NCI-H1092 (cell line): ENCODE measurements around the gene SLC35D2.
A peak's percentile ranks its signal among the peaks of the same experiment; 100 is the strongest.

ENCODE experiments used
- DNase-seq: peaks from one replicate; lab custom pipeline; 2025; lab: John Stamatoyannopoulos, UW

SLC35D2 gene

DNA sequence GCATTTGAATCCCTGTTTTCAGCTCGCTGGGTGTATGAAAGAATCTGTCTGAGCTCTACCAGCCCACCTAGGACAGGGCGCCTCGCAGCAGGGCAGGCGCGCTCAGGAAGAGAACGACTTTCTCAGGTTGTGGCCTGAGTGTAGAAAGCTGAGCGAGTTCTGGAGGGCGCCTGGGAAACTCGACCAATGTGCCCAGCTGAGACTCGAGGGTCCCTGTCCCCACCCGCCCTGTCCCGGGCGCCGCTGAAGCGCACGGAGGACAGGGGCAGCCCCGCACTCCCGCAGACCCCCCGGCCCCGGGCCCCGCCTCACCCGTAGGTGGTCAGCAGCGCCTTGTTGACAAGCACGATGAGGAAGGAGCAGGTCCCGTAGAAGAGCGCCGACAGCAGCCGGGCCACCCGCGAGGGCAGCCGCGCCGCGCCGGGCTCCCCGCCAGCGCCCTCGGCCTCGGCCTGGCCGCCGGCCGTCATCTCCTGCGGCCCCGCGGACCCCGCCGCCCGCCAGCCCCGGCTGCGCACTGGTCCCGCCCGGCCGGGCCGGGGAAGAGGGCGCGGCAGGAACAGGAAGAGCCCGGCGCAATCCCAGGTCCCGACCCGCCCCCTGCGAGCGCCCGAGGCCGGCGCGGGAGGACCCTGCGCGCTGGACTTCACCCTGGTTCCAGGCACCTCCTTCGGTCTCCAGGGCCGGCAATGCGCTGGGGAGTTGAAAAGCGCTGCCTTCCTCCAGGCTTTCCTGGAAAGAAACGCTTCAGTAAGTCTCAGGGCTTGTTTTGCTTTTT lies at the start of gene SLC35D2:
Gene SLC35D2 (minus strand): TSS at position 547 of the 778 bp plus-strand sequence. CDS start 77 bp downstream, at position 470.
- no peak for DNase-seq

DNA sequence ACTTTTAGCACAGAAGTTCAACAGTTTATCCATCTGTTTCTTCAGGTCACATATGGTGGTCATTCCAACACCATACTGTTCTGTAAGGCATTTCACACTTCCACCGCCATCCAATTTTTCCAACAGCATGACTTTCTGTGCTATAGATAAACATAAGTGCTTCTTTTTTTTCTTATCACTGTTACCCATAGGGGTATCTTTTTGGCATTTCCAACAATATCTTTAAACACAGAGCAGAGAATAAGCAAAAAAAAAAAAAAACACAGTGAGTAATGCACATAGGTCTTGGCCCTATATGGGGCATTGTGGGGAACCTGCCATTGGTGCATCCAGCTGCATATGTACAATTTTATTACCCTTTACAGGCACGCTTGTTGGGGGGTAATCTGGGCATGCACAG lies 46.9 kb upstream of the SLC35D2 start:
- no peak for DNase-seq

DNA sequence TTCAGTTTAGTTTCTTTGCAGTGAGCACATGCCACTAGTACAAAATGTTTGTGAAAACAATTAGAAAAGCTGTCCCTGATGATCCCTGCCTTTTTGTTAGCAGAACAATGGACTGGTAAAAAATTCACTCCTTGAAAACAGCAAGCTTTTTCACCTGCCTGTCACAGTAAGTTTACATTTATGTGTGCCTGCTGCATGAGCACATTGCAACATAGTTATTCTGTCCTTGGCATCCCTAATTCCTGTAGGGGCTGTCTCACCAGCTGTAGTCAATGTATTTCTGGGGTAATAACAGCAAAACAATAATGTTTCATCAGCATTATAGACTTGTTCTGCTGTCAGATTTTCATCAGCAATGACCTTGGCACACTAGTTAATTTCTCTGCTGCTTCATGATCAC lies 46.2 kb upstream of the SLC35D2 start:
- no peak for DNase-seq

- no peak for DNase-seq
Measured at GRCh38 chr9:96425500-96426169, 42.1 kb upstream of the SLC35D2 start.

GRCh38 chr9:96423985-96424336 lies 40.5 kb upstream of the SLC35D2 start:
- DNase-seq = no peak

DNA sequence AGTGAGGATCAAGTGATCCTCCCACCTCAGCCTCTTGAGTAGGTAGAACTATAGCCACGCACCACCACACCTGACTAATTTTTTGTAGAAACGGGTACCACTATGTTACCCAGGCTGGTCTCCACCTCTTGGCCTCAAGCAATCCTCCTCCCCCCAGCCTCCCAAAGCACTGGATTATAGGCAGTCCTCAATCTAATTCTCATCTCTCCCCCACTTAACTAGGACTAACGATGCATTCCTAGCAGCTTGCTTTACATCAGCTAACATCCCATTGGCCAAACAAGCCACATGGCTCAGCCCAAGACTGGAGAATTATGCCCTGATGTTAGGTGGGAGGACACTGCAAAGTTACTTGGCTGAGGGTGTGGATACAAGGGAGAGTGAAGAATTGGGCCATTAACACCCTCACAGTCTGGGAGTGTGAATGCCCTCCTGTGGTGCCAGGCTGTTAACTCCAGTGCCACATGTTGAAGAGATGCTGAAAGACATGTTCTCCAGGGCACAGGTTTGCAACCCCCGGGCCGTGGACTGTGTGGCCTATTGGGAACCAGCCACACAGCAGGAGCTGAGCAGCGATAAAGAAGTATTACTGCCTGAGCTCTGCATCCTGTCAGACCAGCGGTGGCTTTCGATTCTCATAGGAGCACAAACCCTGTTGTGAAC lies 39.9 kb upstream of the SLC35D2 start:
- no peak for DNase-seq

GRCh38 chr9:96420468-96421219 lies 37.1 kb upstream of the SLC35D2 start:
- no peak for DNase-seq

DNA sequence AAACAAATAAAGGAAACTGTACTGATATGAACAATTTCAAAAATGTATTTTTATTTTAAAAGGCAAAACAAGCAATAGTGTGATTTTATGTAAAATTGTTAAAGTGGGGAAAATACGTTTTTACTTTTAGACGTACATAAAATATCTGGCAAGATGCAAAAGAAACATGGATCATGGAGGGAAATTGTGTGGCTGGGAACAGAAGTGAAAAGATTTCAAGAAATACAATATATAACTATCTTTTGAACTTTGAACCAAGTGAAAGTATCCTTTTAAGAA lies 36.1 kb upstream of the SLC35D2 start:
- no peak for DNase-seq

DNA sequence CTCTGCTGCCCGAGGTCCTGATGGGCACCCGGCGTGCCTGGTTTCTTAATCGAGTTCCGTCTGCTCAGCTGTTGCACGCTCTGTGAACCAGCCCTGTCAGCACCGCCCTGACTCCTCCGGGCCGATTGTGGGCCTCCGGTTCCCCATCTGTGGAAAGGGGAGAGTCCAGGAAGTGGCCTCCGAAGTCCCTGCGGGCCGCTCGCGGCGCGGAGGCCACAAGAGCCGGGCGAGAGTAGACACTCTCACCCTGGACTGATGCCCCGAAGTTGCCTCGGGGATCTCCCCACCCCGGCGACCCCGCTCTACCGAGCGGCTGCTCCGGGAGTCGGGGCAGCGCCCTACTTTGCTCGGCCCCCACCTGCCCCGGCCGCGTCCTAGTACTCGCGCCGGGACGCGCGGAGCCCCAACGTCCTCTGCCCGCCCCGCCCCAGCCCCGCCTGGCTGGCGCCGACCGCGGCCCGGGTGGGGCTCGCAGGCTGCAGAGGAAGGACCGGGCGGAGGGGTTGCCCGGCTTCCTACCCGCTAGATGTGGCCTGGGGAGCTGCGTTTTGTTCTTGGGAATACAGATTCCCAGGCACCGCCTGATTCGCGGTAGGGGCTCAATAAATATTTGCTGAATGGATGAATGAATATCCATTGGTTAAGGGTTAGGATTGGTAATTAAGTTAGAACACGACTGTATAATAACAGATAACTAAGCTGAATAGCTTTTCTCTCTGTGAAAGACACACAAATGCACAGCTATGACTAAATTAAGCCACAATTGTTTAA lies 35.6 kb upstream of the SLC35D2 start:
- DNase-seq = peak; percentile 44

GRCh38 chr9:96418083-96418919 lies 34.8 kb upstream of the SLC35D2 start, which contains the start of gene ZNF367:
Gene ZNF367 (minus strand): TSS chr9:96418370. CDS start chr9:96418032, 338 bp downstream.
- peak; percentile 94 for DNase-seq

DNA sequence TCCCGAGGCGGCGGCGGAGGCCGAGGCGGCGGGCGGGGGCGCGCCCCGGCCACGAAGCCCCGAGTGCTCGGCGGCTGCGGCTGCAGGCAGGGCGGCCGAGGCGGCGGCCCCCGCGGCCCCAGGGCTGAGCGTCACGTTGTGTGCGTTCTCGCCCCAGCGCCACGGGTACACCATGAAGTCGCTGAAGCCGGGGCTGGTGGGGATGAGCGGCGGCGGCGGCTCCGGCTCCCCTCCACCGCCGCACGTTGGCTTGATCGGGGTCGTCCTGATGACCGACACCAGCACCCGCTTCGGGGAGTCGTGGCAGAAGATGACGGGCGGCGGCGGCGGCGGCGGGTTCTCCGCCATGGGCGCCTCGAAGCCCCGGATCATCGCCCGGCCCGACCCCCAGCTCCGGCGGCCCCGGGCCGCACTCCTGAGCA lies 34.2 kb upstream of the SLC35D2 start:
- DNase-seq = no peak

- DNase-seq = peak; percentile 77
Measured at GRCh38 chr9:96417051-96417586, 33.6 kb upstream of the SLC35D2 start.

GRCh38 chr9:96413302-96414221 lies 30.1 kb upstream of the SLC35D2 start:
- DNase-seq = peak; percentile 17

DNA sequence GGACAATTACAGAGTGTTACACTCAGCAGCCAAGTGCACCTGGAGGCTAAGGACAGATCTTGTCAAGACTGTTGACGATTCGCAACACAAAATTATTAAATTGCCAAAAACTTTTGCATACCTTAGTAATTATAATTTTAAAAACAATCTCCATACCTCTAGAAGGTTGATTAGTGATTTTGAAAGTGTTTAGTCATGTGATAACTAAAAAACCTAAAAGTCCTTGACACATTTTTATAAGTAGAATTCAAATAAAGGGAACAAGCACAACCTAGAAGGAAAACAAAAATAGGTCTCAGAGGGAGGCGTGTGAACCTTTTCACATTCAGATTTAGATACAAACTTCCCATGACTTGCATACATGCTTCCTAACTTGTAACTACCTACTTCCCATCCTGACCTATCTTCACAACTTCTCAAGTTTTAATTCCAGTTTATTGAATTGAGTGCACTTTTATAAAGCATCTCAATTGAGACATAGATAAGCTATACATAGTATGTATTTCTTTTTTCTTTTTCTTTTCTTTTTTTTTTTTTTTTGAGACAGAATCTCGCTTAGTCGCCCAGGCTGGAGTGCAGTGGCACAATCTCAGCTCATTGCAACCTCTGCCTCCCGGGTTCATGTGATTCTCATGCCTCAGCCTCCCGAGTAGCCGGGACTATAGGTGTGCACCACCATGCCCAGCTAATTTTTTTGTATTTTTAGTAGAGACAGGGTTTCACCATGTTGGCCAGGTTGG lies 28.8 kb upstream of the SLC35D2 start:
- DNase-seq = no peak

DNA sequence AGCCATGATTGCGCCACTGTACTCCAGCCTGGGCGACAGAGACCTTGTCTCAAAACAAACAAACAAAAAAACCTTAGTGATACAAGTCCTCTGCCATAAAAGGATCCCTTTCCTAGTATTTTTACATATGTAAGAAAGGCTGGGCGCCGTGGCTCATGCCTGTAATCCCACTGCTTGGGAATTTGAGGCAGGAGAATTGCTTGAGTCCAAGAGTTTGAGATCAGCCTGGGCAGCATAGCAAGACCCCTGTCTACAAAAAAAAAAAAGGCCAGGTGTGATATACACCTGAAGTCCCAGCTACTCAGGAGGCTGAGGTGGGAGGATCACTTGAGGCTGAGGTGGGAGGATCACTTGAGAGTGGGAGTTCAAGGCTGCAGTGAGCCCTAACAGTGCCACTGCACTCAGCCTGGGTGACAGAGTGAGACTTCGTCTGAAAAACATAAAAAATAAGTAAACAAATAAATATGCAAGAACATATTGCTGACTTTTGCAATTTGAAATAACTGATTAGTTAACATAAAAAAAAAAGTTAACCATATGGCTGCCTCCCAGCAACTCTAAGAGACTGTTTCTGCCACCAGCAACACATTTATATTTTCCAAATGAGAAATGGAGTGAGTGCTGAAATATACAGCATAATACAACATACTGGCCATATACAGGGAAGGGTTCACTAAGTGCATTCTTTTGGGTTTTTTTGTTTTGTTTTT lies 27.8 kb upstream of the SLC35D2 start:
- no peak for DNase-seq

DNA sequence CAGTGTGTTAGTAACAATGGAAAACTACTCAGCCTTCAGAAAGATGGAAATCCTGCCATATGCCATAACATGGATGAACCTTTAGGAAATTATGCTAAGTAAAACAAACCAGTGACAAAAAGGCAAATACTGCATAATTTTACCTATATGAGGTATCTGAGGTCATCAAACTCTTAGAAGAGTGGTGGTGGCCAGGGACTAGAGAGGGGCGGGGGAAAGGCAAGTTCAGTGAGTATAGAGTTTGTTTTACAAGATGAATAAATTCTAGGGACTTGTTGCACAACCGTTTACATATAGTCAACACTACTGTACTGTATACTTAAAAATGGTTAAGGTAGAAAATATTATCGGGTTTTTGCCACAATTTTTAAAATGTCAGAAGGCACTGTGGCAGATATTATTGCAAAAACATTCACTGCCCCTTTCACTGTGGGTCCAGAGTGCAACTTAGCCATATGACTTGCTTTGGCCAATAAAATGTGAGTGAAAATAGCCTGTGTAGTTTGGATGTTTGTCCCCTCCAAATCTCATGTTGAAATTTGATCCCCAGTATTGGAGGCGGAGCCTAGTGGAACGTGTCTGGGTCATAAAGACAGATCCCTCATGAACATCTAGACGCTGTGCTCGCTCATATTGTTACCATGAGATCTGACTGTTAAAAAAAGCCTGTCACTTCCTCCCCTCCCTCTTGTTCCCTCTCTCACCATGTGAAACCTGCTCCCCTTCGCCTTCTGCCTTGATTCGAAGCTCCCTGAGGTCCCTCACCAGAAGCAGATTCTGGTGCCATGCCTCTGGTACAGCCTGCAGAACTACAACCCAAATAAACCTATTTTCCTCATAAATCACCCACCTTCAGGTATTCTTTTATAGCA lies 25.1 kb upstream of the SLC35D2 start:
- no peak for DNase-seq
